Calu3 (cell line): ENCODE data around the gene MRPL49. TPM values are rescaled to one million over a fixed set of nuclear protein-coding genes. Genes with fewer than 3 reads are reported as not detected.

Source experiments
- BruUV-seq: library from RNA; stranded (reverse); fragments of 400-500 nt; replicated peaks from 2 replicates; lab custom pipeline; 2021; lab: Mats Ljungman, UMichigan
- CTCF ChIA-PET: fragments of 300-600 bp; sonication (Branson Sonifier 250); formaldehyde crosslinking; loops from one replicate; lab custom pipeline; 2022; ENCODE audit warnings: antibody characterized with exemption; lab: Charles Lee
- DNase-seq: peaks from one replicate; pipeline ENCODE4 v3.0.0; 2022
- H3K27ac Mint-ChIP-seq: one replicate; pipeline ENCODE4 v1.8.0; 2022; ENCODE audit warnings: mixed read lengths; ENCODE audit not compliant: unreplicated experiment
- H3K27me3 Mint-ChIP-seq: one replicate; pipeline ENCODE4 v1.8.0; 2022; ENCODE audit warnings: mixed read lengths; ENCODE audit not compliant: unreplicated experiment
- H3K36me3 Mint-ChIP-seq: one replicate; pipeline ENCODE4 v1.8.0; 2022; ENCODE audit warnings: mild to moderate bottlenecking, moderate library complexity, mixed read lengths; ENCODE audit not compliant: insufficient read depth, unreplicated experiment
- H3K4me1 Mint-ChIP-seq: one replicate; pipeline ENCODE4 v1.8.0; 2022; ENCODE audit warnings: mild to moderate bottlenecking, low read depth, mixed read lengths; ENCODE audit not compliant: unreplicated experiment
- H3K4me3 Mint-ChIP-seq: one replicate; pipeline ENCODE4 v1.8.0; 2022; ENCODE audit warnings: mild to moderate bottlenecking, low read depth, moderate library complexity, mixed read lengths; ENCODE audit not compliant: unreplicated experiment
- H3K9me3 Mint-ChIP-seq: one replicate; pipeline ENCODE4 v1.8.0; 2022; ENCODE audit warnings: low read depth, mixed read lengths; ENCODE audit not compliant: unreplicated experiment
- intact Hi-C: fragments of 100-400 bp; cut with micrococcal nuclease; formaldehyde crosslinking; loops from one replicate; pipeline ENCODE4 v1.10.0; 2022; ENCODE audit not compliant: unreplicated experiment
- total RNA-seq: library from RNA; stranded (reverse); gene quantifications from 2 replicates; pipeline ENCODE4 v1.2.3, GENCODE V29; 2022
- TF ChIP-seq, protein P1 (sequence below): fragments of 200-600 bp; IDR thresholded peaks from one replicate; pipeline ENCODE4 v1.8.0; 2022; ENCODE audit warnings: antibody characterized with exemption; ENCODE audit not compliant: unreplicated experiment

The MRPL49 gene
- total RNA-seq, 1 experiment from 2014 or later = 84.1 TPM

DNA sequence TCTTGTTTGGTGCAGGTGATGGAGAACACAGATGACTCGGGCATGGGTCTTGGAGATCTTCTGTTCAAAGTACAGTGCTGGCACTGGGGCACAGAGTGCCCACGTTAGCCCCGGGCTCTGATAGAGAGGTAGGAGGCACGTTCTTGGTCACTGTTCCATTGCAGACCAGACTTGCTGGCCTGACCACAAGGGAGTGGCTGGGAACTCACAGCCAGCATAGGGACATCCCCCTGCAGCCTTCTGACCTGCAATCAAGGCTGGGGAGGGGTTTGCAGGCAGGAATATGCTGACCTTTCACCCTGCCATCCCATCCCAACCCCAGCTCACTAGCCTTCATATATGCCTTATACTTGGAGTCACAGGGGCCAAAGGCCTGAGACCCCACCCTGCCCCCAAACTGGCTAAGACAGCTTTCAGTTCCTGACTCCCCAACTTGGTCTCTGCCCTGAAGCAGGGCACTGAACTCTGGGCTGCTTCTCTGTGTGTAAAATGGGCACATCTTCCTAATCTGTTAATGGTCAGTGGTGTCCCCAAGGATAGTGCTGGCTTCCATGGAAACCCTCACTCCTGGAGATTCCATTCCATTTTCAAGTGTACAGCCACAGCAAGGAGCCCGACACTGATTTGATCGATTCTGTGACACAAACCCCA is 4.6 kb downstream of the MRPL49 start:
- TF ChIP-seq, protein P1, sequence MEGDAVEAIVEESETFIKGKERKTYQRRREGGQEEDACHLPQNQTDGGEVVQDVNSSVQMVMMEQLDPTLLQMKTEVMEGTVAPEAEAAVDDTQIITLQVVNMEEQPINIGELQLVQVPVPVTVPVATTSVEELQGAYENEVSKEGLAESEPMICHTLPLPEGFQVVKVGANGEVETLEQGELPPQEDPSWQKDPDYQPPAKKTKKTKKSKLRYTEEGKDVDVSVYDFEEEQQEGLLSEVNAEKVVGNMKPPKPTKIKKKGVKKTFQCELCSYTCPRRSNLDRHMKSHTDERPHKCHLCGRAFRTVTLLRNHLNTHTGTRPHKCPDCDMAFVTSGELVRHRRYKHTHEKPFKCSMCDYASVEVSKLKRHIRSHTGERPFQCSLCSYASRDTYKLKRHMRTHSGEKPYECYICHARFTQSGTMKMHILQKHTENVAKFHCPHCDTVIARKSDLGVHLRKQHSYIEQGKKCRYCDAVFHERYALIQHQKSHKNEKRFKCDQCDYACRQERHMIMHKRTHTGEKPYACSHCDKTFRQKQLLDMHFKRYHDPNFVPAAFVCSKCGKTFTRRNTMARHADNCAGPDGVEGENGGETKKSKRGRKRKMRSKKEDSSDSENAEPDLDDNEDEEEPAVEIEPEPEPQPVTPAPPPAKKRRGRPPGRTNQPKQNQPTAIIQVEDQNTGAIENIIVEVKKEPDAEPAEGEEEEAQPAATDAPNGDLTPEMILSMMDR = no peak
- Mint-ChIP-seq H3K27me3 (no peaks in the 10 kb centered on the region), H3K4me1 (peaks cover 8% of the 10 kb centered on the region), H3K36me3 (peaks cover 85% of the 10 kb centered on the region), H3K9me3 (no peaks in the 10 kb centered on the region), H3K4me3 (no peak overlapping the region), H3K27ac (no peak overlapping the region)
- CTCF ChIA-PET = no interaction called here
- BruUV-seq = no TSS peak
- no peak for DNase-seq
- intact Hi-C loops = no loop called here

- CTCF ChIA-PET = no interaction called here
- no peaks in the 10 kb centered on the region for H3K27me3 Mint-ChIP-seq
- DNase-seq = no peak
These were observed 5.5 kb downstream of the MRPL49 start for GRCh38 chr11:65127473-65128181.

DNA sequence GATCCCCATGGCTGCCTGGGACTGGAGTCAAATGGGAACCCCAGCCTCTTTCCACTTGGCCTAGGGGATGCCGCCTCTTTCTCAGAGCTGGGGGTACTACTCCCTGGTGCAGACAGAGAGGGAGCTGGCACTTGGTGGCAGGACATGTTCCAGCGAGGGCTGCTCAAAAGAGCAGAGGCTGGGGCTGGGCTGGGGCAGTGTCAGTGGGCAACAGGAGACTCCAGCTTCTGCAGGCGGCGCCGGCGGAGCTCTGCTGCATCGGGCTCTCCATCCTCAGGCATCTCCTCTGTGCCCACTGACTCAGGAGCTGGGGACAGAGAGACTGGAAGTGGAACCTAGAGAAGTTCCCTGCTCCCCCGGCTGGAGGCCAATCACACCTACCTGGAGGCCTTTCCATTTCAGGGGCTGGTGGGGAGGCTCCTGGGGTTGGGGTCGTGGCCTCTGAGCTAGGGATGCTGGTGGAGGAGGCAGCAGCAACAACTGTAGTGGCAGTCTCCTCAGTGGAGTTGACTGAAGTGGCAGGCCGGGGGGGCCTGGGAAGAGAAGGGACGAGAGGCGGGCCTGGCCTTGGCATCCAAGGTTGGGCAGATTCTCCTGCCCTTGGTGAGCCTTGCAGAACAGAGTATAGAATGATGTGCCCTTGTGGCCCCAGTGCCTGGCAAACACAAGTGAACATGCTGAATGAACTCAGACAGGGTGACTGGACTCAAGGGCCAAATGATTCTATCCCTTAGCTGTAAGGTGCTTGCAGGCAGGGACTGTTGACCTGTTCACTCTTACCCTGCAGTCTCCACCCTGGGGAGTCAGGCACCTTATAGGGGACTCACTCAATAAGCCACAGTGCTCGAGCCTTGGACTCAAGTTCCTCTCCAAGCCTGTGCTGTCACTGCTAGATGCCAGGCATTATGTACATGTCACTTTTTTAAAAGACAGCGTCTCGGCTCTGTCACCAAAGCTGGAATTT is 6.3 kb downstream of the MRPL49 start:
- Mint-ChIP-seq H3K4me1 (peaks cover 18% of the 10 kb centered on the region), H3K36me3 (peaks cover 87% of the 10 kb centered on the region), H3K27me3 (no peaks in the 10 kb centered on the region), H3K4me3 (no peak overlapping the region), H3K27ac (no peak overlapping the region), H3K9me3 (no peaks in the 10 kb centered on the region)
- no peak for DNase-seq
- intact Hi-C loops = no loop called here
- CTCF ChIA-PET = no interaction called here
- TF ChIP-seq, protein P1 = no peak
- BruUV-seq = no TSS peak

More at GRCh38 chr11:65127473-65128181, 5.5 kb downstream of the MRPL49 start:
- H3K4me1 Mint-ChIP-seq = peaks cover 10% of the 10 kb centered on the region
- no TSS peak for BruUV-seq
- H3K36me3 Mint-ChIP-seq = peaks cover 85% of the 10 kb centered on the region
- H3K27ac Mint-ChIP-seq = no peak overlapping the region
- no peaks in the 10 kb centered on the region for H3K9me3 Mint-ChIP-seq
- intact Hi-C loops = no loop called here
- H3K4me3 Mint-ChIP-seq = no peak overlapping the region
- TF ChIP-seq, protein P1 = no peak
